ENCODE data around the gene SPAG17. TPM values are rescaled to one million over a fixed set of nuclear protein-coding genes. Genes with fewer than 3 reads are reported as not detected.

The SPAG17 gene
- total RNA-seq, 1 donor from 2014 or later: 1.9 TPM

GRCh38 chr1:118039170-118039569 is 145.9 kb downstream of the SPAG17 start:
- Mint-ChIP-seq H3K27me3 (ENCODE audit: low read depth, unreplicated experiment) (no peaks in the 10 kb centered on the region), H3K4me3 (ENCODE audit: unreplicated experiment) (no peak overlapping the region)
- TF ChIP-seq EZH2 (IDR thresholded peaks at IDR 0.05; ENCODE audit: insufficient read depth, low read length) (no peak), CTCF (IDR thresholded peaks at IDR 0.05; ENCODE audit: insufficient read depth, low read depth, low read length) (no peak)

DNA sequence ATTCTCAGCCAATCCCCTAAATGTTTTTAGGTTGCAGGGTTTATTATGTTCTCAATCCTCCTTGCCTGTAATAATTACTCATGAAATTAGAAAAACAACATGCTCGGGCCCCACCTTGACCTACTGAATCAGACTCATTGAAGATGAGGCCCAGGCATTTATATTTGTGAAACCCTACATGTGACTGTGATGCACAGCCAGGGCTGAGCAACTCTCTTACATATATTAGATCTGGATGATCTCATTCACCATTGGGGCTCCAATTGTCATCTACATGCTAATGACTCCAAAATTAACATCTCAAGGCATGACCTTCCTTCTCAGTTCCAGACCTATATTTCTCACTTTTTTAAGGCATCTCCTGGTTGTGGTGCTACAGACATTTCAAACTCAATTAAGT is 152.1 kb downstream of the SPAG17 start:
- FAIRE-seq (no peak), DNase-seq (ENCODE audit: low read depth) (no peak)
- no peak overlapping the region for H3K27ac ChIP-seq (ENCODE audit: low read depth, low read length)
- TF ChIP-seq CTCF (IDR thresholded peaks at IDR 0.05; ENCODE audit: insufficient read depth, low read depth, low read length) (no peak), EZH2 (IDR thresholded peaks at IDR 0.05; ENCODE audit: insufficient read depth, low read length) (no peak)
- no peaks in the 10 kb centered on the region for H3K27me3 ChIP-seq (ENCODE audit: insufficient read depth, low read length)
- H3K9me3 Mint-ChIP-seq (ENCODE audit: unreplicated experiment): no peaks in the 10 kb centered on the region
- H3K9ac ChIP-seq (ENCODE audit: low read length): no peak overlapping the region
- no peaks in the 10 kb centered on the region for H3K27me3 Mint-ChIP-seq (ENCODE audit: low read depth, unreplicated experiment)
- no peaks in the 10 kb centered on the region for H4K20me1 ChIP-seq (ENCODE audit: insufficient read depth, low read length)
- H3K4me2 ChIP-seq (ENCODE audit: low read length): no peak overlapping the region
- no peak overlapping the region for H3K4me3 Mint-ChIP-seq (ENCODE audit: unreplicated experiment)
- no peaks in the 10 kb centered on the region for H3K4me1 ChIP-seq (ENCODE audit: insufficient read depth, low read length)
- no peak overlapping the region for H2AFZ ChIP-seq (ENCODE audit: low read depth, low read length)
- H3K27ac Mint-ChIP-seq (ENCODE audit: unreplicated experiment): no peak overlapping the region
- H3K79me2 ChIP-seq (ENCODE audit: insufficient read depth, low read length): no peaks in the 10 kb centered on the region
- H3K4me3 ChIP-seq (ENCODE audit: insufficient read depth, low read depth, low read length): no peak overlapping the region
- H3K4me1 Mint-ChIP-seq (ENCODE audit: low read depth, unreplicated experiment): no peaks in the 10 kb centered on the region
- H3K36me3 Mint-ChIP-seq (ENCODE audit: low read depth, unreplicated experiment): no peaks in the 10 kb centered on the region
- no peaks in the 10 kb centered on the region for H3K36me3 ChIP-seq (ENCODE audit: insufficient read depth, low read length)
- no peaks in the 10 kb centered on the region for H3K9me3 ChIP-seq (ENCODE audit: insufficient read depth, low read depth, low read length)

More at GRCh38 chr1:118039170-118039569, 145.9 kb downstream of the SPAG17 start:
- Histone ChIP-seq H3K27ac (ENCODE audit: low read depth, low read length) (no peak overlapping the region), H4K20me1 (ENCODE audit: insufficient read depth, low read length) (no peaks in the 10 kb centered on the region), H2AFZ (ENCODE audit: low read depth, low read length) (no peak overlapping the region), H3K9ac (ENCODE audit: low read length) (no peak overlapping the region), H3K4me2 (ENCODE audit: low read length) (no peak overlapping the region), H3K27me3 (ENCODE audit: insufficient read depth, low read length) (no peaks in the 10 kb centered on the region), H3K4me1 (ENCODE audit: insufficient read depth, low read length) (no peaks in the 10 kb centered on the region), H3K9me3 (ENCODE audit: insufficient read depth, low read depth, low read length) (no peaks in the 10 kb centered on the region), H3K4me3 (ENCODE audit: insufficient read depth, low read depth, low read length) (no peak overlapping the region), H3K36me3 (ENCODE audit: insufficient read depth, low read length) (no peaks in the 10 kb centered on the region), H3K79me2 (ENCODE audit: insufficient read depth, low read length) (no peaks in the 10 kb centered on the region)
- FAIRE-seq: no peak
- H3K36me3 Mint-ChIP-seq (ENCODE audit: low read depth, unreplicated experiment): no peaks in the 10 kb centered on the region
- H3K9me3 Mint-ChIP-seq (ENCODE audit: unreplicated experiment): no peaks in the 10 kb centered on the region
- no peak for DNase-seq (ENCODE audit: low read depth)
- no peak overlapping the region for H3K27ac Mint-ChIP-seq (ENCODE audit: unreplicated experiment)
- H3K4me1 Mint-ChIP-seq (ENCODE audit: low read depth, unreplicated experiment): peaks cover 5% of the 10 kb centered on the region

GRCh38 chr1:118028267-118028666 is 156.8 kb downstream of the SPAG17 start:
- H3K9ac ChIP-seq (ENCODE audit: low read length): no peak overlapping the region
- H3K4me3 ChIP-seq (ENCODE audit: insufficient read depth, low read depth, low read length): no peak overlapping the region
- H3K27me3 ChIP-seq (ENCODE audit: insufficient read depth, low read length): no peaks in the 10 kb centered on the region
- H3K36me3 ChIP-seq (ENCODE audit: insufficient read depth, low read length): no peaks in the 10 kb centered on the region
- Mint-ChIP-seq H3K27me3 (ENCODE audit: low read depth, unreplicated experiment) (no peaks in the 10 kb centered on the region), H3K4me3 (ENCODE audit: unreplicated experiment) (no peak overlapping the region), H3K27ac (ENCODE audit: unreplicated experiment) (no peak overlapping the region), H3K4me1 (ENCODE audit: low read depth, unreplicated experiment) (no peaks in the 10 kb centered on the region), H3K9me3 (ENCODE audit: unreplicated experiment) (no peaks in the 10 kb centered on the region), H3K36me3 (ENCODE audit: low read depth, unreplicated experiment) (no peaks in the 10 kb centered on the region)
- H3K4me1 ChIP-seq (ENCODE audit: insufficient read depth, low read length): no peaks in the 10 kb centered on the region
- no peak overlapping the region for H2AFZ ChIP-seq (ENCODE audit: low read depth, low read length)
- no peak for TF ChIP-seq CTCF (IDR thresholded peaks at IDR 0.05; ENCODE audit: insufficient read depth, low read depth, low read length)
- no peak for TF ChIP-seq EZH2 (IDR thresholded peaks at IDR 0.05; ENCODE audit: insufficient read depth, low read length)
- H3K4me2 ChIP-seq (ENCODE audit: low read length): no peak overlapping the region
- DNase-seq (ENCODE audit: low read depth) (no peak), FAIRE-seq (no peak)
- no peaks in the 10 kb centered on the region for H3K79me2 ChIP-seq (ENCODE audit: insufficient read depth, low read length)
- H3K27ac ChIP-seq (ENCODE audit: low read depth, low read length): no peak overlapping the region
- H3K9me3 ChIP-seq (ENCODE audit: insufficient read depth, low read depth, low read length): no peaks in the 10 kb centered on the region
- H4K20me1 ChIP-seq (ENCODE audit: insufficient read depth, low read length): no peaks in the 10 kb centered on the region

All from astrocyte (in vitro differentiated cells and primary cell).